Spinal cord (tissue), 10 donors: Measurements from ENCODE around the gene PPP2R5C. TPM values are rescaled to one million over a fixed set of nuclear protein-coding genes. Genes with fewer than 3 reads are reported as not detected.
A peak's percentile ranks its signal among the peaks of the same experiment; 100 is the strongest.

ENCODE experiments used
- DNase-seq, 6 donors: peaks; one replicate each; pipeline versions ENCODE4 v3.0.0 to v3.0.0-alpha.2; 2013 to 2015; ENCODE audit warnings: low spot score in 6 of 6, low read depth in 4 of 6
- H3K27ac ChIP-seq: one replicate; pipeline ENCODE4 v1.5.1; 2013; ENCODE audit warnings: low read depth, low read length, control low read depth
- H3K27me3 ChIP-seq: one replicate; pipeline ENCODE4 v1.6.1; 2013; ENCODE audit warnings: low read length; ENCODE audit not compliant: control insufficient read depth, insufficient read depth
- H3K36me3 ChIP-seq: one replicate; pipeline ENCODE4 v1.6.1; 2013; ENCODE audit warnings: low read length; ENCODE audit not compliant: control insufficient read depth, insufficient read depth
- H3K4me1 ChIP-seq: one replicate; pipeline ENCODE4 v1.6.1; 2013; ENCODE audit warnings: low read length; ENCODE audit not compliant: control insufficient read depth, insufficient read depth
- H3K4me3 ChIP-seq: one replicate; pipeline ENCODE4 v1.5.1; 2013; ENCODE audit warnings: low read depth, low read length, control low read depth
- H3K9me3 ChIP-seq: one replicate; pipeline ENCODE4 v1.6.1; 2013; ENCODE audit warnings: low read length; ENCODE audit not compliant: control insufficient read depth, insufficient read depth
- WGBS: methylation state at CpG from one replicate; pipeline ENCODE4 v1.1.5; 2013; ENCODE audit warnings: missing lambda C conversion rate; ENCODE audit not compliant: insufficient coverage; 5-methylcytosine and 5-hydroxymethylcytosine counted together
- polyA plus RNA-seq, 2 donors: library from polyadenylated mRNA; unstranded; fragments of 120-200 nt; gene quantifications; one replicate each; pipeline ENCODE4 v1.2.1, GENCODE V29; 2013; ENCODE audit not compliant: insufficient read length in 2 of 2
- total RNA-seq, 2 donors: library from RNA; depleted of rRNA in 1 of 2; stranded (reverse); fragments of 120-200 nt in 1 of 2; fragments of >200 nt in 1 of 2; gene quantifications; one replicate each; pipeline versions ENCODE4 v1.2.3 to v1.2.4, GENCODE V29; 2013 to 2014
- donor health status: healthy.

Gene PPP2R5C
- total and polyA plus RNA-seq, 4 donors: 104 to 136 (median 123) TPM

DNA sequence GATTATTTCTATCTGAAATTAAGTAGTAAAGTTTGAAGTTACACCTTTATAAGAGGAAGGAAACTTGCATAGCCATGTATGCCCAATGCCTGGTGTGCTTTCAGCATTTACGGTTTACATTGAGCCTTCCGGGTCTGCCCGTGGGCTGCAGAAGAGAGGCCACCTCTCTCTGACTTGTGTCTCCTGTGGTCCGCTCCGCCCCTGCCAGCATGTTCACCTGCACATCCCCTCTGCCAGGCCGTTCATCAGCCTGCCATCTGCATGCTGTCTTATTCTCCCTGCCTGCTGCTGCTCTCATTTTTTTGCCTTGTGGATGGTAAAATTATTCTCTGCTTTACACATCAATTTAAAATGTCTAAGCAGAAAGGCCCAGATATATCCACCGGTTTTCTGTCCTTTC lies 161.4 kb downstream of the PPP2R5C start:
- WGBS: 75% methylated on average over 3 of the region's 7 CpGs
- no peak for DNase-seq
- Histone ChIP-seq H3K4me1 (no peaks in the 10 kb centered on the region), H3K27ac (no peak overlapping the region), H3K36me3 (peaks cover 24% of the 10 kb centered on the region), H3K9me3 (no peaks in the 10 kb centered on the region), H3K27me3 (no peaks in the 10 kb centered on the region), H3K4me3 (no peak overlapping the region)

DNA sequence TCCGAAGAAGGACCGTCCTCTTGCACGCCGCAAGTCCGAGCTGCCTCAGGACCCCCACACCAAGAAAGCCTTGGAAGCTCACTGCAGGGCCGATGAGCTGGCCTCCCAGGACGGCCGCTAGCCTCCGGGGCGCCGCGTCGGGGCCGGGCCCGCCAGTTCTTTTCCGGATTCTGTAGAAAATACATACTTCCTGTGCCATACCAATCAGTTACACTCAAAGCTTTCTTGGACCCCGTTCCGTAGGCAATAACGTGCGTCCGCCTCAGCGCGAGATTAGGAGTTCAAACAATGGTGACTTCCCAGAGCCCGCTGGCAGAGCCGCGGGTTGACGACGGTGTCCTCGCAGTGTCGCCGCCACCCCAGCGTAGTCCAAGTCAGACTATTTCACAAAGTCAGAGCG lies 163.6 kb downstream of the PPP2R5C start:
- no peak overlapping the region for H3K4me3 ChIP-seq
- 97% methylated on average over 28 of the region's 33 CpGs for WGBS

DNA sequence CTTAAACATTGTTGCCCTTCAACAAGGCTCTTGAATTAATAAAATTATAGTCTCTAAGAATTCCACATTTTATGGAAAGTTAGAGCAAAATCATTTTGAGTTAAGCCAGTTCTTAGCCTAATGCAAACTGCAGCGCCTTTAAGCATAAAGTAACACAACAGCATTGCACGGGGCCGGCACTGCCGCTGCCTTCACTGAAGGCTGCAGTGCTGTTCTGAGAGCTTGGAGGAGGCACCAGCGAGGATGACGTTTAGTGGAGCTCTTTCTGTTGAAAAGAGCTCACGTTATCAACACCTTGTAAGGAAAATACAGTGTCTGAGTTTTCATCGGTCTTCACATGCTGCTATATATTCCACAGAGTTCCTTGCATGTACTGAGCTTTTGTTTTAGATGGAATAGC lies 164.6 kb downstream of the PPP2R5C start:
- no peak overlapping the region for H3K27ac ChIP-seq
- H3K4me3 ChIP-seq: no peak overlapping the region
- WGBS: 76% methylated on average over 5 of the region's 8 CpGs
- H3K27me3 ChIP-seq: no peaks in the 10 kb centered on the region
- no peaks in the 10 kb centered on the region for H3K4me1 ChIP-seq
- H3K36me3 ChIP-seq: peaks cover 31% of the 10 kb centered on the region
- DNase-seq: no peak
- no peaks in the 10 kb centered on the region for H3K9me3 ChIP-seq

More for the DNA sequence above, 163.6 kb downstream of the PPP2R5C start:
- H3K9me3 ChIP-seq: no peaks in the 10 kb centered on the region
- no peaks in the 10 kb centered on the region for H3K27me3 ChIP-seq
- no peak for DNase-seq
- peaks cover 35% of the 10 kb centered on the region for H3K36me3 ChIP-seq
- H3K27ac ChIP-seq: no peak overlapping the region
- no peaks in the 10 kb centered on the region for H3K4me1 ChIP-seq

DNA sequence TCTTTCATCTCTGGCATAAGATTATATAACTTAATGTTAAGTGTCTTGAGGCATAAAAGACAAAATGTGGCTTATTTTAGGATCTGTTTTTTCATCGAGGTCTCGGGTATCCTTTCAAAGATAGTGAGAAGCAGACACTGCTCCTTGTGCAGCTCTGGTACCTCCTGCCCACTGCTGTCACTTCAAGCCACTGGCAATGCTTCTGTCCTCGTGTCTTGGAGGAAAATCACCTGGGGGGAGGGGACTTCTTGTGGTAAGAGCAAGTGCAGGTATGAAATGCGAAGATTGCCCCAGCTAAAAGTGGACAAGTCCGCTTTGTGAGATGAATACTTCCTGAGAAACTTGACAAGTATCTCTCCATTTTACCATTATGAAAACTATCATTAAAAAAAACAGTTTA lies 165.1 kb downstream of the PPP2R5C start:
- 94% methylated on average over 2 of the region's 5 CpGs for WGBS
- Histone ChIP-seq H3K4me3 (no peak overlapping the region), H3K27me3 (no peaks in the 10 kb centered on the region), H3K9me3 (no peaks in the 10 kb centered on the region), H3K36me3 (peaks cover 31% of the 10 kb centered on the region), H3K4me1 (no peaks in the 10 kb centered on the region), H3K27ac (no peak overlapping the region)
- DNase-seq: no peak

DNA sequence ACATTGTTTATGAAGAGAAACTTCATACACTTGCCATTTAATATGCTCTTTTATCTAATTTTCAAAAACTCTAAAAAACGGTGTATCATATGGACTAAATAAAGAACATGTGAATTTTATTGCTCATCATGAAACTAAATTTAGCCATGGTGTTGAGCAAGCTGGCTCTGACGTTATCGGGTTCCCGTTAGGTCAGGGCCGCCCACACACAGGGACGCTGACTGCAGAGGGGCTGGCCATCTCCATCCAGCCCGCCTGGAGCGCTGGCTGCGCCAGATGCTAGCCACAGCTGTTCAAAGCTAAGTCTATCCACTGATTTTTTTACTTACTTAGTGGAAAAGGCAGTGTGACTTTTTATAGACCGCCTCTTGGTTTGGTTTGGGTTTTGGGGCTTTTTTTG lies 166.3 kb downstream of the PPP2R5C start:
- 71% methylated on average over 6 of the region's 10 CpGs for WGBS
- no peak overlapping the region for H3K27ac ChIP-seq
- H3K4me1 ChIP-seq: no peaks in the 10 kb centered on the region
- no peak overlapping the region for H3K4me3 ChIP-seq
- no peaks in the 10 kb centered on the region for H3K9me3 ChIP-seq
- peaks cover 26% of the 10 kb centered on the region for H3K36me3 ChIP-seq
- no peaks in the 10 kb centered on the region for H3K27me3 ChIP-seq
- DNase-seq: peak in 1 of 6 donors; percentile 40

DNA sequence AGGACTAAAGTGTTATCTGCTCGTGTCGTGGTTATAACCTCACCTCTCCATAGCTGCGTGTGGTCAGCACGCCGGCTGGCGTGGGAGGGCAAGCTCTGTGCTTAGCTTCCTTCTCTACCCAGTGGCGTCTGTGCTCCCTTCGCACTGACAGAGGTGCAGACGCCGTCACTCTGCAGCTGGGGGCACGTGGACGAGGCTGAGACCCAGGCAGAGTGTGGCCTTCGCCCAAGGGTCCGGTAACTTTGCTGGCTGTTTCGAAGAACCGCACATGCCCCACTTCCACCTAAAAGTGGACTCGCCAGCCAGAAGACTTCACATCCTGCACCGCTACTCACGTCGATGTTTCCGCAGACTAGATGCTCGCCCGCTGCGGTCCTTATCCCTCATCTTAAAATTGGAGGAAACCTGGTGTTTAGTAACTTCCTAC lies 166.9 kb downstream of the PPP2R5C start:
- peaks cover 24% of the 10 kb centered on the region for H3K36me3 ChIP-seq
- no peaks in the 10 kb centered on the region for H3K4me1 ChIP-seq
- H3K4me3 ChIP-seq: no peak overlapping the region
- 92% methylated on average over 24 of the region's 24 CpGs for WGBS
- DNase-seq: no peak
- H3K9me3 ChIP-seq: no peaks in the 10 kb centered on the region
- H3K27me3 ChIP-seq: no peaks in the 10 kb centered on the region
- no peak overlapping the region for H3K27ac ChIP-seq

DNA sequence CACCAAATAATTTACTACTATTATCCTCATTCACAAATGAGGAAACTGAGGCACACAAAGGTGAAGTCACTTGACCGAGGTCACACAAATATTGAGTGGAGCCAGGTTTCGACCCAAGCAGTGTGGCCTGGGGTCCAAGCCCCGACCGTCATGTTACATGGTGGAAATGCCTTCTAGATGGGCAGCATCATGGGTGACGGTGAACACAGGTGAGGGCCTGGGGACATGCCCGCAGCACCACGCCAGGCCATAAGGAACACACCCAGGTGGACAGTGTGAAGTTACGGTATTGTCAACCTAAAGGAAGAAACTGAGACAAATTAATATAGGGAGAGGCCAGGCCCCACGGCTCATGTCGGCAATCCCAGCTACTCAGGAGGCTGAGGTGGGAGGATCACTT lies 167.6 kb downstream of the PPP2R5C start:
- H3K27ac ChIP-seq: no peak overlapping the region
- H3K36me3 ChIP-seq: peaks cover 24% of the 10 kb centered on the region
- H3K27me3 ChIP-seq: no peaks in the 10 kb centered on the region
- DNase-seq: no peak
- H3K9me3 ChIP-seq: no peaks in the 10 kb centered on the region
- H3K4me1 ChIP-seq: no peaks in the 10 kb centered on the region
- over 99% methylated on average over 10 of the region's 10 CpGs for WGBS
- H3K4me3 ChIP-seq: no peak overlapping the region

DNA sequence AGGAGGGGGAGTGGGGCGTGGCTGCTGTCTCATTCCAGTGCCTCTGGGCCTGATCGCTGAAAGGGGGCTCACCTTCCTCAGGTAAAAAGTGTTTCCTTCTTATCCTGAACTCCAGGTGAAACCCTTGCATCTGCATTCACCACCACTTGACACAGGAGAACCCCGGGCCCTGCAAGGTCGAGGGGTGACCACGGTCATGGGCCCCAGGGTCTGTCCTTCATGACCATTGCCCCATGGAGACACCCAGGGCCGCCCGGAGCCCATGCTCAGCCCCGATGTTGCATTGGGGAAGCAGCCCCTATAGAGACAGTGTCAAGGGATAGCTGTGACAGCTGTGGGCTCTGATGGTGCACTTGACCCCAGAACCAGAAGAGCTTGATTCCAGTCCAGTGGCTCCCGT lies 168.4 kb downstream of the PPP2R5C start:
- no peak for DNase-seq
- H3K27me3 ChIP-seq: no peaks in the 10 kb centered on the region
- no peaks in the 10 kb centered on the region for H3K4me1 ChIP-seq
- no peaks in the 10 kb centered on the region for H3K9me3 ChIP-seq
- H3K36me3 ChIP-seq: peaks cover 20% of the 10 kb centered on the region
- no peak overlapping the region for H3K27ac ChIP-seq
- no peak overlapping the region for H3K4me3 ChIP-seq
- 88% methylated on average over 7 of the region's 9 CpGs for WGBS

DNA sequence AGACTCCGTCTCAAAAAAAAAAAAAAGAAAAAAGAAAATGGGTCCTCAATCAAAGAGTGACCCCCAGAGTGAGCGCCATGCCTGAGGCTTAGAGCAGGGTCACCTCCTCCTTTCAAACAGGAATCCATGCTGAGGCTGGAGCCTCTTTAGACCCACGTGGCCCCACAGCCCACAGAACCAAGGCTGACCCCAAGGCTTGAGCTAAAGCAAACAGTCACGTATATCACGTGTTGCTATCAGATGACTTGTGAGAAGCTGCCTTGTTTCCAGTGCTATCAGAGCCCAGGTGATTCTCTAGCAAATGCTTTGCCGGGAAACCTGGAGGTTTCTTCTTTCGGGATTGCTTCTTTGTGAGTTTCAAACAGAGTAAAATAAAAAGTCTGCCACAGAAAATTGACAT lies 171.2 kb downstream of the PPP2R5C start:
- Histone ChIP-seq H3K36me3 (peaks cover 12% of the 10 kb centered on the region), H3K27me3 (no peaks in the 10 kb centered on the region), H3K4me1 (no peaks in the 10 kb centered on the region), H3K27ac (no peak overlapping the region), H3K9me3 (no peaks in the 10 kb centered on the region), H3K4me3 (no peak overlapping the region)
- 85% methylated on average over 4 of the region's 7 CpGs for WGBS
- DNase-seq: no peak

DNA sequence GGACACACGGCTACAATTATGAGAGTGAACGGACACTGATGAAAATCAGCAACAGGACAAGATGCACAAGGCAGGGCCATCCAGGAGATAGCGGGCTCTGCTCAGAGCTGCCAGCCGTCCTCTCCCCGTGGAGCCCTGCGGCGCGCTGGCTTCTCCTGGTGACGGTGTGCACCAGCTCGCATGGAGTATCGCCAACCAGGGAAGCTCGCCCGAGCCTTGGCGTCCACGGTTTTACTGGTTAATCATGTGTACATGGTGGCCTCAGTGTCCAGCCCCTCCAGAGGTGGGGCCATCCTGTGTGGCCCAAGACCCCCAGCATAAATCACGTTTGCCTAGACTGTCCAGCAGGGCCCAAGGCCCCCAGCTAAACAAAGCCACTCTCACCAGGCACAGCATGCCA lies 171.7 kb downstream of the PPP2R5C start:
- Histone ChIP-seq H3K27me3 (no peaks in the 10 kb centered on the region), H3K4me1 (no peaks in the 10 kb centered on the region), H3K4me3 (no peak overlapping the region), H3K27ac (no peak overlapping the region), H3K9me3 (no peaks in the 10 kb centered on the region), H3K36me3 (peaks cover 9% of the 10 kb centered on the region)
- no peak for DNase-seq
- WGBS: 77% methylated on average over 16 of the region's 16 CpGs
